Chondrocyte (in vitro differentiated cells): ENCODE data around the gene VAV2. TPM values are rescaled to one million over a fixed set of nuclear protein-coding genes. Genes with fewer than 3 reads are reported as not detected.

ENCODE experiments used
- DNase-seq: peaks from one replicate; pipeline ENCODE4 v3.0.0; 2021; ENCODE audit warnings: mixed read lengths, low spot score
- H3K27ac Mint-ChIP-seq: one replicate; pipeline ENCODE4 v1.8.0; 2021; ENCODE audit warnings: mild to moderate bottlenecking, moderate library complexity, mixed read lengths; ENCODE audit not compliant: unreplicated experiment
- H3K27me3 Mint-ChIP-seq: 2 replicates; pipeline ENCODE4 v1.8.0; 2021; ENCODE audit warnings: low read depth, mixed read lengths
- H3K36me3 Mint-ChIP-seq: 2 replicates; pipeline ENCODE4 v1.8.0; 2021; ENCODE audit warnings: low read depth, mixed read lengths
- H3K4me1 Mint-ChIP-seq: 2 replicates; pipeline ENCODE4 v1.8.0; 2021; ENCODE audit warnings: low read depth, mild to moderate bottlenecking, mixed read lengths
- H3K4me3 Mint-ChIP-seq: one replicate; pipeline ENCODE4 v1.8.0; 2021; ENCODE audit warnings: mild to moderate bottlenecking, moderate library complexity, mixed read lengths; ENCODE audit not compliant: unreplicated experiment
- H3K9me3 Mint-ChIP-seq: 2 replicates; pipeline ENCODE4 v1.8.0; 2021; ENCODE audit warnings: low read depth, mixed read lengths
- total RNA-seq: library from RNA; stranded (reverse); gene quantifications from 3 replicates; pipeline ENCODE4 v1.2.1, GENCODE V29; 2021
- TF ChIP-seq, protein P1 (sequence below): fragments of 200-600 bp; sonication (generic); IDR thresholded peaks from 2 replicates; pipeline ENCODE4 v1.5.0; 2021; ENCODE audit warnings: antibody characterized with exemption, mild to moderate bottlenecking, moderate library complexity

The VAV2 gene
- total RNA-seq, 1 donor from 2014 or later, result 17.7 TPM

DNA sequence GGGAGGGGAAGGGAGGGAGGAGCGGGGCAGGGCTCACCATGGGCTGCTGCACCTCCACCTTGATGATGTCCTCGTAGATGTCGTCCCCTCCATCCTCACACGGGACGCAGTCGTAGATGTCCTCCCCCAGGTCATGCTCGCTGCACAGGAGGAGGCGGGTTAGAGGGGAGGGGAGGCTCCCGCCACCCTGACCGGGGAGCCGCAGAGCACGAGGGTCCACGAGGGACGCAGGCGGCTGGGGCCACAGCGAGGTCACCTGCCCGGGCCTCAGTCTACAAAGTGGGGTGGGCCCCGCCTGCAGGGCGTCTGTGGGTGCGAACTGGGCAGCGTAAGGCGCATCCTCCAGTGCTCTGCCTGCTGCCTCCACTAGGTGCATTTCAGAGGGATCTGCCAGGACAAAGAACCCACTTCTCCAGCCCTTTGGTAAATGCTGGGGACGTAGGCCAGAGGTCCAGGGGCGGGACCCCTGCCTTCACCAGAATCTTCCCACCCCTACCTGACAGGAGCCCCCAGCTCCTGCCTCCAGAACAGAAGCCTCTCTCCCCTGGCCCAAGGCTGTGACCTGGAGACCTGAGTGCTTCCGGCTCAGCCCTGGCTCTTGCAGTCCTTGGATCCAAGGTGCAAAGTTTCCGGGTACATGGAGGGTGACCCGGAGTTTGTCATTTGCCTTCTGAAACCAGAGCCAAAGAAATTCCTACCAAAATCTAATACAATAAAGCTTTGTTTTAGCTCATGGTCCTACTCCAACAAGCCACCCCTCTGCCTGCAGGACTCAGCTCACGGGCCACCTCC, 179.9 kb downstream of the VAV2 start:
- H3K36me3 Mint-ChIP-seq, result peaks cover 2% of the 10 kb centered on the region
- H3K27ac Mint-ChIP-seq, result no peak overlapping the region
- DNase-seq, result no peak
- H3K4me3 Mint-ChIP-seq, result no peak overlapping the region
- TF ChIP-seq, protein P1, sequence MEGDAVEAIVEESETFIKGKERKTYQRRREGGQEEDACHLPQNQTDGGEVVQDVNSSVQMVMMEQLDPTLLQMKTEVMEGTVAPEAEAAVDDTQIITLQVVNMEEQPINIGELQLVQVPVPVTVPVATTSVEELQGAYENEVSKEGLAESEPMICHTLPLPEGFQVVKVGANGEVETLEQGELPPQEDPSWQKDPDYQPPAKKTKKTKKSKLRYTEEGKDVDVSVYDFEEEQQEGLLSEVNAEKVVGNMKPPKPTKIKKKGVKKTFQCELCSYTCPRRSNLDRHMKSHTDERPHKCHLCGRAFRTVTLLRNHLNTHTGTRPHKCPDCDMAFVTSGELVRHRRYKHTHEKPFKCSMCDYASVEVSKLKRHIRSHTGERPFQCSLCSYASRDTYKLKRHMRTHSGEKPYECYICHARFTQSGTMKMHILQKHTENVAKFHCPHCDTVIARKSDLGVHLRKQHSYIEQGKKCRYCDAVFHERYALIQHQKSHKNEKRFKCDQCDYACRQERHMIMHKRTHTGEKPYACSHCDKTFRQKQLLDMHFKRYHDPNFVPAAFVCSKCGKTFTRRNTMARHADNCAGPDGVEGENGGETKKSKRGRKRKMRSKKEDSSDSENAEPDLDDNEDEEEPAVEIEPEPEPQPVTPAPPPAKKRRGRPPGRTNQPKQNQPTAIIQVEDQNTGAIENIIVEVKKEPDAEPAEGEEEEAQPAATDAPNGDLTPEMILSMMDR, result no peak
- no peaks in the 10 kb centered on the region for H3K9me3 Mint-ChIP-seq
- H3K4me1 Mint-ChIP-seq, result no peaks in the 10 kb centered on the region
- no peaks in the 10 kb centered on the region for H3K27me3 Mint-ChIP-seq

GRCh38 chr9:133811471-133811870, 180.7 kb downstream of the VAV2 start:
- no peaks in the 10 kb centered on the region for H3K27me3 Mint-ChIP-seq
- H3K27ac Mint-ChIP-seq, result no peak overlapping the region
- H3K36me3 Mint-ChIP-seq, result peaks cover 2% of the 10 kb centered on the region
- no peak for DNase-seq
- TF ChIP-seq, protein P1, result no peak
- H3K4me1 Mint-ChIP-seq, result no peaks in the 10 kb centered on the region
- H3K9me3 Mint-ChIP-seq, result no peaks in the 10 kb centered on the region
- H3K4me3 Mint-ChIP-seq, result no peak overlapping the region

DNA sequence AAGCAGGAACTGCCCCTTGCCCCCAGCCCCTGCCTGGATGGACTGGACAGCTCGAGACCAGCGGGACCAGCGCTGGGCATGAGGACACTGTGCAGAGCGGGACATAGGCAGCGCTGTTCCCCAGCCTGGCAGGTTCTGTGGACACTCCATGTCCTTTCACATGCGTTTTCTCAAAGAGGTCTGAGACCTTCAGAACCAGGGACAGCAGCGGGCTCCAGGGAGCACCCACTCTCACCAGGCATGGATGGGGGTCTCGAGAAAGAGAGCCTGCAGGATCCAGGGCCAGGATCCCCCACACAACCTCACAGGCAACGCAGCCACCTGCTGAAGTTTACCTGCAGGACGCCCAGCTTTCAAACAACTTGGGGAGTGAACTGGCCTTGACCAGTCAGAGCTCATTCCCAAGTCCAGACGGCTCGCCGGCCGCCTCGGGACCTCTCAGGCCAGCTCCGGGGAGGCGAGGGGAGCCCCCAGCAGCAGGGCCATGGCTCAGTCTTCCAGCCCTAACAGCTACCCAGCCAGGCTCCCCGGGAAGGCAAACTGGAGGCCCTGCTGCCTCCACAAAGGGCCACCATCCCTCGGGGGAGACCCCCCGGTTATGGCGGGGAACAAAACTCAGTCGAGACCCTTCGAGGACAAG, 181.4 kb downstream of the VAV2 start:
- Mint-ChIP-seq H3K4me1 (no peaks in the 10 kb centered on the region), H3K27ac (no peak overlapping the region), H3K9me3 (no peaks in the 10 kb centered on the region), H3K27me3 (no peaks in the 10 kb centered on the region), H3K4me3 (no peak overlapping the region), H3K36me3 (peaks cover 2% of the 10 kb centered on the region)
- DNase-seq, result no peak
- TF ChIP-seq, protein P1, result no peak

- peaks cover 2% of the 10 kb centered on the region for H3K36me3 Mint-ChIP-seq
- no peaks in the 10 kb centered on the region for H3K27me3 Mint-ChIP-seq
- TF ChIP-seq, protein P1, result no peak
- no peaks in the 10 kb centered on the region for H3K4me1 Mint-ChIP-seq
- no peak overlapping the region for H3K4me3 Mint-ChIP-seq
- H3K9me3 Mint-ChIP-seq, result no peaks in the 10 kb centered on the region
- no peak overlapping the region for H3K27ac Mint-ChIP-seq
- no peak for DNase-seq
Measured at GRCh38 chr9:133809335-133809734, 182.8 kb downstream of the VAV2 start.

GRCh38 chr9:133807818-133808217, 184.3 kb downstream of the VAV2 start:
- Mint-ChIP-seq H3K27ac (no peak overlapping the region), H3K9me3 (no peaks in the 10 kb centered on the region), H3K27me3 (no peaks in the 10 kb centered on the region), H3K36me3 (peaks cover 2% of the 10 kb centered on the region), H3K4me3 (no peak overlapping the region), H3K4me1 (peaks cover 11% of the 10 kb centered on the region)
- DNase-seq, result no peak
- TF ChIP-seq, protein P1, result no peak
